GM21381 (cell line): ENCODE results near the gene ACTR6.
"Not testable (repeated sequence)": the region's sequence is repeated elsewhere in the genome, so short reads cannot be mapped to it uniquely, and the experiment has no call there.

Source experiments
- ATAC-seq: cut with Tn5 transposase; IDR thresholded peaks from one replicate; pipeline ENCODE4 v1.9.1; 2021; ENCODE audit warnings: mild to moderate bottlenecking, moderate library complexity; ENCODE audit not compliant: unreplicated experiment

The ACTR6 gene

GRCh38 chr12:100219328-100220109 lies 18.9 kb downstream of the ACTR6 start:
- no peak for ATAC-seq

GRCh38 chr12:100221523-100221922 lies 20.9 kb downstream of the ACTR6 start:
- no peak for ATAC-seq

- ATAC-seq: not testable (repeated sequence)
Measured at GRCh38 chr12:100222173-100222572, 21.6 kb downstream of the ACTR6 start.

GRCh38 chr12:100225491-100225890 lies 24.9 kb downstream of the ACTR6 start:
- ATAC-seq: no peak

GRCh38 chr12:100229036-100229635 lies 28.5 kb downstream of the ACTR6 start:
- ATAC-seq: no peak

GRCh38 chr12:100229876-100230275 lies 29.3 kb downstream of the ACTR6 start:
- no peak for ATAC-seq

GRCh38 chr12:100231873-100232272 lies 31.3 kb downstream of the ACTR6 start:
- not testable (repeated sequence) for ATAC-seq

- ATAC-seq: no peak
Measured at GRCh38 chr12:100234166-100234565, 33.6 kb downstream of the ACTR6 start.

GRCh38 chr12:100234591-100235304 lies 34.1 kb downstream of the ACTR6 start:
- ATAC-seq: no peak

GRCh38 chr12:100238801-100239200 lies 38.2 kb downstream of the ACTR6 start:
- no peak for ATAC-seq

- ATAC-seq: no peak
Measured at GRCh38 chr12:100239589-100239988, 39.0 kb downstream of the ACTR6 start.

- no peak for ATAC-seq
Measured at GRCh38 chr12:100243137-100243536, 42.5 kb downstream of the ACTR6 start.

- ATAC-seq: no peak
Measured at GRCh38 chr12:100247765-100248164, 47.1 kb downstream of the ACTR6 start.

- no peak for ATAC-seq
Measured at GRCh38 chr12:100248886-100249285, 48.3 kb downstream of the ACTR6 start.

- no peak for ATAC-seq
Measured at GRCh38 chr12:100249941-100250340, 49.3 kb downstream of the ACTR6 start.

- ATAC-seq: no peak
Measured at GRCh38 chr12:100251917-100252316, 51.3 kb downstream of the ACTR6 start.

GRCh38 chr12:100253437-100253836 lies 52.8 kb downstream of the ACTR6 start:
- ATAC-seq: no peak

- ATAC-seq: no peak
Measured at GRCh38 chr12:100254876-100255275, 54.3 kb downstream of the ACTR6 start.

GRCh38 chr12:100258127-100258526 lies 57.5 kb downstream of the ACTR6 start:
- ATAC-seq: no peak

GRCh38 chr12:100263131-100263530 lies 62.5 kb downstream of the ACTR6 start:
- no peak for ATAC-seq

GRCh38 chr12:100265107-100265506 lies 64.5 kb downstream of the ACTR6 start:
- not testable (repeated sequence) for ATAC-seq
